ENCODE measurements around the gene CARD11.

CARD11 gene

DNA sequence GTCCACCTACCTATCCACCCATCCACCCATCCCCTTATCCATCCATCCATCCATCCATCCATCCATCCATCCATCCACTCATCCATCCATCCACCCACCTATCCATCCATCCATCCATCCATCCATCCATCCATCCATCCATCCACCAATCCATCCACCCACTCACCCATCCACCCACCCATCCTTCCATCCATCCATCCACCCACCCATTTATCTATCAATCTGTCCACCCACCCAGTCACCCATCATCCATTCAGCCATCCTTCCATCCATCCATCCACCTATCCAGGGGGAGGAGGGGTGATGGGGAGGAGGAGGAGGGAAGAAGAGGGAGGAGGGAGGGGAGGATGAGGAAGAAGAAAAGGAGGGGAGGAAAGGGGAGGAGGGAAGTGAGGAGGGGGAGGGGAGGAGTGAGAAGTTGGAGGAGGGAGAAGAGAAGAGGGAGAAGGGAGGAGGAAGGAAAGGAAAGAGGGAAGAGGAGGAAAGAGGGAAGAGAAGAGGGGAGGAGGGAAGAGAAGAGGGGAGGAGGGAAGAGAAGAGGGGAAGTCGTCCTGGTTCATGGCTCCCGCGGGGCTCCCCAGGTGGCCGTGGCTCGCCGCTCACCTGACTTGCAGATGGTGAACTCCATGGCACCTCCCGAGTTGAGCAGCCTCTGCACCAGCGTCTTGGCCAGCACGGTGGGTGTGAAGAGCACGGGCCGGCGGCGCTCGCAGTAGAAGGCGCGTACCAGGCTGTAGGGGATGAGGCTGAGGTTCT lies 130.8 kb downstream of the CARD11 start:
- Histone ChIP-seq H3K27me3 (replicated peaks) (peaks cover 2% of the 10 kb centered on the region), H3K4me3 (ENCODE audit: low read depth, low read length) (no peak overlapping the region), H3K36me3 (replicated peaks) (no peaks in the 10 kb centered on the region), H3K27ac (no peak overlapping the region)
- DNase-seq, result no peak
- in situ Hi-C loops (cut with HindIII; ENCODE audit: low pct_ligation_motif_present, low sequenced_read_pairs), result no loop called here
- no peak for TF ChIP-seq CTCF (IDR thresholded peaks at IDR 0.05; ENCODE audit: low read depth, low read length, missing control alignments)

DNA sequence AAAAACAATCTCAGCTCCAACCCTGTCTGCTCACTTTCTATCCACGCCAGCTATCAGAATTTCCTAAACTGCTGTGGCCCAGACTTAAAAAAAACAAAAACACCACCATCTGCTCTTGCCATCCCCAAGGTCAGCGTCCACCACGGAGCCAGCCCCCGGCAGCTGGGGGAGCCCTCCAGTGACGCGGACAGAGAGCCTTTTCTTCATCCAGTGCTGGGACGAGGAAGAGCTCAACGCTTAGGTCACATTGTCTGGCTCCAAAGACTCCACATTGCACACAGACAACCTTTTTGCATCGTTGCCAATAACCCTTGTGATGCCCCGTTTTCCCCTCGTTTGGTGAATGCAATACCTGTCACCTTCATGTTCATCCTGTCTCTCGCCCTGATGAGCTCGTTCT lies 132.2 kb downstream of the CARD11 start:
- H3K27ac ChIP-seq, result no peak overlapping the region
- no peaks in the 10 kb centered on the region for H3K36me3 ChIP-seq (replicated peaks)
- no peak for TF ChIP-seq CTCF (IDR thresholded peaks at IDR 0.05; ENCODE audit: low read depth, low read length, missing control alignments)
- H3K4me3 ChIP-seq (ENCODE audit: low read depth, low read length), result no peak overlapping the region
- in situ Hi-C loops (cut with HindIII; ENCODE audit: low pct_ligation_motif_present, low sequenced_read_pairs), result no loop called here
- DNase-seq, result no peak
- H3K27me3 ChIP-seq (replicated peaks), result peaks cover 2% of the 10 kb centered on the region

- no peak for DNase-seq
- TF ChIP-seq CTCF (IDR thresholded peaks at IDR 0.05; ENCODE audit: low read depth, low read length, missing control alignments), result no peak
- in situ Hi-C loops (cut with HindIII; ENCODE audit: low pct_ligation_motif_present, low sequenced_read_pairs), result no loop called here
- Histone ChIP-seq H3K36me3 (replicated peaks) (no peaks in the 10 kb centered on the region), H3K27me3 (replicated peaks) (peaks cover 2% of the 10 kb centered on the region), H3K4me3 (ENCODE audit: low read depth, low read length) (no peak overlapping the region), H3K27ac (no peak overlapping the region)
These were observed 134.1 kb downstream of the CARD11 start for GRCh38 chr7:2909471-2910039.

- H3K36me3 ChIP-seq (replicated peaks), result no peaks in the 10 kb centered on the region
- TF ChIP-seq CTCF (IDR thresholded peaks at IDR 0.05; ENCODE audit: low read depth, low read length, missing control alignments), result no peak
- DNase-seq, result no peak
- no peak overlapping the region for H3K27ac ChIP-seq
- peaks cover 2% of the 10 kb centered on the region for H3K27me3 ChIP-seq (replicated peaks)
- no peak overlapping the region for H3K4me3 ChIP-seq (ENCODE audit: low read depth, low read length)
- in situ Hi-C loops (cut with HindIII; ENCODE audit: low pct_ligation_motif_present, low sequenced_read_pairs), result no loop called here
These were observed 134.6 kb downstream of the CARD11 start for GRCh38 chr7:2909043-2909442.

GRCh38 chr7:2908103-2908683 lies 135.5 kb downstream of the CARD11 start:
- H3K27ac ChIP-seq, result no peak overlapping the region
- in situ Hi-C loops (cut with HindIII; ENCODE audit: low pct_ligation_motif_present, low sequenced_read_pairs), result no loop called here
- peaks cover 2% of the 10 kb centered on the region for H3K27me3 ChIP-seq (replicated peaks)
- no peak for TF ChIP-seq CTCF (IDR thresholded peaks at IDR 0.05; ENCODE audit: low read depth, low read length, missing control alignments)
- DNase-seq, result no peak
- H3K4me3 ChIP-seq (ENCODE audit: low read depth, low read length), result no peak overlapping the region
- H3K36me3 ChIP-seq (replicated peaks), result no peaks in the 10 kb centered on the region

Data from brain microvascular endothelial cell (primary cell).